Mesendoderm (in vitro differentiated cells): Measurements from ENCODE around the gene MYT1.

ENCODE experiments used
- DNase-seq: peaks from one replicate; pipeline ENCODE4 v3.0.0; 2013
- H2AK5ac ChIP-seq: 2 replicates; pipeline ENCODE4 v1.6.1; 2013; ENCODE audit warnings: low read length, inconsistent platforms
- H2BK120ac ChIP-seq: 2 replicates; pipeline ENCODE4 v1.6.1; 2013; ENCODE audit warnings: low read depth, mild to moderate bottlenecking, low read length, moderate library complexity, mixed read lengths
- H2BK15ac ChIP-seq: replicated peaks from 2 replicates; pipeline ENCODE4 v1.6.1; 2013; ENCODE audit warnings: low read depth, mild to moderate bottlenecking, moderate library complexity
- H2BK5ac ChIP-seq: 2 replicates; pipeline ENCODE4 v1.6.1; 2013; ENCODE audit warnings: low read length, inconsistent platforms
- H3K18ac ChIP-seq: 2 replicates; pipeline ENCODE4 v1.6.1; 2013; ENCODE audit warnings: mild to moderate bottlenecking, low read length, mixed read lengths
- H3K23ac ChIP-seq: one replicate; pipeline ENCODE4 v1.6.1; 2013; ENCODE audit warnings: low read length
- H3K27ac ChIP-seq: 2 replicates; pipeline ENCODE4 v1.5.1; 2013; ENCODE audit warnings: low read depth, mild to moderate bottlenecking, inconsistent platforms, low read length, moderate library complexity
- H3K27me3 ChIP-seq: 2 replicates; pipeline ENCODE4 v1.6.1; 2013; ENCODE audit warnings: low read length, control low read depth, mild to moderate bottlenecking, inconsistent platforms; ENCODE audit not compliant: insufficient read depth, poor library complexity
- H3K36me3 ChIP-seq: 2 replicates; pipeline ENCODE4 v1.6.1; 2013; ENCODE audit warnings: low read length, inconsistent platforms; ENCODE audit not compliant: control insufficient read depth, insufficient read depth
- H3K4ac ChIP-seq: one replicate; pipeline ENCODE4 v1.6.1; 2013; ENCODE audit warnings: low read depth, mild to moderate bottlenecking, low read length, moderate library complexity
- H3K4me1 ChIP-seq: 2 replicates; pipeline ENCODE4 v1.6.1; 2013; ENCODE audit warnings: low read depth, low read length, inconsistent platforms; ENCODE audit not compliant: control insufficient read depth
- H3K4me2 ChIP-seq: 2 replicates; pipeline ENCODE4 v1.6.1; 2013; ENCODE audit warnings: low read length
- H3K4me3 ChIP-seq: 2 replicates; pipeline ENCODE4 v1.5.1; 2013; ENCODE audit warnings: mild to moderate bottlenecking, low read length
- H3K56ac ChIP-seq: one replicate; pipeline ENCODE4 v1.6.1; 2013; ENCODE audit warnings: low read length
- H3K79me1 ChIP-seq: 2 replicates; pipeline ENCODE4 v1.6.1; 2013; ENCODE audit warnings: low read length, inconsistent platforms
- H3K79me2 ChIP-seq: 2 replicates; pipeline ENCODE4 v1.6.1; 2013; ENCODE audit warnings: mild to moderate bottlenecking, low read length; ENCODE audit not compliant: control insufficient read depth, insufficient read depth
- H3K9ac ChIP-seq: 2 replicates; pipeline ENCODE4 v1.6.1; 2013; ENCODE audit warnings: low read length, inconsistent platforms
- H4K5ac ChIP-seq: one replicate; pipeline ENCODE4 v1.6.1; 2013; ENCODE audit warnings: low read length
- H4K8ac ChIP-seq: one replicate; pipeline ENCODE4 v1.6.1; 2013; ENCODE audit warnings: low read depth, mild to moderate bottlenecking, control low read depth, low read length, moderate library complexity
- WGBS: extraction: QIAGEN DNeasy Blood & Tissue Kit; methylation state at CpG from one replicate; pipeline ENCODE4 v1.1.7; 2013; ENCODE audit warnings: low lambda C conversion rate, missing lambda C conversion rate; ENCODE audit not compliant: insufficient coverage; ENCODE audit errors: extremely low coverage; 5-methylcytosine and 5-hydroxymethylcytosine counted together

The MYT1 gene

DNA sequence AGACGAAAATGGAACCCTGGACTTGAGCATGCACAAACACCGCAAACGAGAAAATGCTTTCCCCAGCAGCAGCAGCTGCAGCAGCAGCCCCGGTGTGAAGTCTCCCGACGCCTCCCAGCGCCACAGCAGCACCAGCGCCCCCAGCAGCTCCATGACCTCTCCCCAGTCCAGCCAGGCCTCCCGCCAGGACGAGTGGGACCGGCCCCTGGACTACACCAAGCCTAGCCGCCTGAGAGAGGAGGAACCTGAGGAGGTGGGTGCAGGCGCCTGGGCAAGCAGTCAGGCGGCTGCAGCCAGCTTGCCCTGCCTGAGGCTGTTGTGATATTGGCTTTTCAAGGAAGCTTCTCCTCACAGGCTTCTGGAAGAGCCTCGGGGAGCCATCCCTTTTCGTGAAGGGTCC, 55.5 kb downstream of the MYT1 start:
- Histone ChIP-seq H3K79me1 (no peaks in the 10 kb centered on the region), H3K18ac (no peak overlapping the region), H2BK15ac (no peak overlapping the region), H3K79me2 (no peaks in the 10 kb centered on the region), H4K8ac (no peak overlapping the region), H3K27me3 (no peaks in the 10 kb centered on the region), H4K5ac (no peak overlapping the region), H2AK5ac (no peak overlapping the region), H3K4me3 (no peak overlapping the region), H3K9ac (no peak overlapping the region), H3K23ac (no peak overlapping the region), H3K4me2 (no peak overlapping the region), H2BK120ac (no peak overlapping the region), H2BK5ac (no peak overlapping the region), H3K27ac (no peak overlapping the region), H3K36me3 (no peaks in the 10 kb centered on the region), H3K4ac (no peak overlapping the region), H3K4me1 (peaks cover 2% of the 10 kb centered on the region), H3K56ac (no peak overlapping the region)
- no peak for DNase-seq
- WGBS, result no CpG with 5 or more reads among the region's 16 CpGs

DNA sequence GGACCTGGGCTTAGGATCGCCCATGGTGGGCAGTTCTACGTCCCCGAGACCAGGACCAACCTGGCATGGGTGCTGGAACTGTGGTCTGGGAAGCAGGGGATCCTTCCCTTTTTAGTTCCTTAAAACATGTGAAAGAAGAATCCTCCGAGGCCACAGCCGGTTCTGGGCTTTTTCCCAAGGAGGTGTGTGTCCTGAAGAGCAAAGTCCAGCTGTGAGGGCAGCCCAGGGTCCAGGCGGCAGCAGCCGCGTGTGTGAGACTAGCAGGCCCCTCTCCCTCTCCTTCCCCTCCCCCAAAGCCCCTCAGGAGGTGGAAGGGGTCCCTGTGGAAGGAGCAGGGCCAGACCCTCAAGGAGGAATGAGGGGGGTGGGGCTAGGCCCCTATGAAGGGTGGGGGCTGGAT, 56.2 kb downstream of the MYT1 start:
- DNase-seq, result no peak
- no peak overlapping the region for H3K4me2 ChIP-seq
- H3K18ac ChIP-seq, result no peak overlapping the region
- H3K79me1 ChIP-seq, result no peaks in the 10 kb centered on the region
- H2BK120ac ChIP-seq, result no peak overlapping the region
- H2BK5ac ChIP-seq, result no peak overlapping the region
- H3K4me3 ChIP-seq, result no peak overlapping the region
- no CpG with 5 or more reads among the region's 8 CpGs for WGBS
- H3K56ac ChIP-seq, result no peak overlapping the region
- no peak overlapping the region for H2AK5ac ChIP-seq
- H3K27me3 ChIP-seq, result no peaks in the 10 kb centered on the region
- H3K9ac ChIP-seq, result no peak overlapping the region
- no peaks in the 10 kb centered on the region for H3K79me2 ChIP-seq
- no peak overlapping the region for H3K4ac ChIP-seq
- H4K8ac ChIP-seq, result no peak overlapping the region
- peaks cover 2% of the 10 kb centered on the region for H3K4me1 ChIP-seq
- H3K27ac ChIP-seq, result no peak overlapping the region
- H3K23ac ChIP-seq, result no peak overlapping the region
- no peaks in the 10 kb centered on the region for H3K36me3 ChIP-seq
- H2BK15ac ChIP-seq, result no peak overlapping the region
- no peak overlapping the region for H4K5ac ChIP-seq

DNA sequence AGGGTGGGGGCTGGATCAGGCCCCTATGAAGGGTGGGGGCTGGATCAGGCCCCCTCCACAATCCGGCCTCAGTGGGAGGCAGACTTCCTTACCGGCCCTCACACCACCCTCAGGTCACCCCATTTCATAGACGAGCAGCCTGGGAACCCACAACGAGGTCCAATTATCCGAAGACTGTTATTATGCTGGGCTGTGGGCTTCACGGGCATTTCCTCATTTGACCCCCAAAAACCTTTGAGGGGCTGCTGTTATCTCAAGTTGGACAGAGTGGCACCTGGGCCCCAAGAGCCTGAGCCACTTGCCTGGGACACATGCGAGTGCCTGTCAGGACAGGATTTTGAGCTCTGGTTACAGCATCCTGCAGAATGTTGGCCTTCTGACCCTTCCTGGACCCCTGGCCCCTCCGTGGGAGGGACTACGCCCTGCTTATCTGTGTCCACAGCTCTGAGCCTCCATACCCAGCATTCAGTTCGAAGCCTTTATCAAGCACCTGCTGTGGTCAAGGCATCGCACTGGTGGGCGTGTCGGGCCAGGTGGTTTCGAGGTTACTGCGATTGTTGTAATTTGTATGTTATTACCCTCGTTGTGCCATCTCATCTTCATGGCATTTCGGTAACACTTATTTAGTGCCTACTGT, 56.8 kb downstream of the MYT1 start:
- no peak overlapping the region for H4K8ac ChIP-seq
- H3K4me3 ChIP-seq, result no peak overlapping the region
- no peaks in the 10 kb centered on the region for H3K36me3 ChIP-seq
- no peak overlapping the region for H2BK15ac ChIP-seq
- no peak overlapping the region for H3K27ac ChIP-seq
- no peaks in the 10 kb centered on the region for H3K79me1 ChIP-seq
- no peaks in the 10 kb centered on the region for H3K79me2 ChIP-seq
- H3K4me1 ChIP-seq, result peaks cover 2% of the 10 kb centered on the region
- no peak overlapping the region for H3K18ac ChIP-seq
- no peaks in the 10 kb centered on the region for H3K27me3 ChIP-seq
- no CpG with 5 or more reads among the region's 17 CpGs for WGBS
- H3K9ac ChIP-seq, result no peak overlapping the region
- H2BK120ac ChIP-seq, result no peak overlapping the region
- no peak overlapping the region for H2AK5ac ChIP-seq
- no peak overlapping the region for H3K56ac ChIP-seq
- no peak overlapping the region for H4K5ac ChIP-seq
- H3K4me2 ChIP-seq, result no peak overlapping the region
- no peak overlapping the region for H3K23ac ChIP-seq
- no peak overlapping the region for H2BK5ac ChIP-seq
- no peak overlapping the region for H3K4ac ChIP-seq
- no peak for DNase-seq

DNA sequence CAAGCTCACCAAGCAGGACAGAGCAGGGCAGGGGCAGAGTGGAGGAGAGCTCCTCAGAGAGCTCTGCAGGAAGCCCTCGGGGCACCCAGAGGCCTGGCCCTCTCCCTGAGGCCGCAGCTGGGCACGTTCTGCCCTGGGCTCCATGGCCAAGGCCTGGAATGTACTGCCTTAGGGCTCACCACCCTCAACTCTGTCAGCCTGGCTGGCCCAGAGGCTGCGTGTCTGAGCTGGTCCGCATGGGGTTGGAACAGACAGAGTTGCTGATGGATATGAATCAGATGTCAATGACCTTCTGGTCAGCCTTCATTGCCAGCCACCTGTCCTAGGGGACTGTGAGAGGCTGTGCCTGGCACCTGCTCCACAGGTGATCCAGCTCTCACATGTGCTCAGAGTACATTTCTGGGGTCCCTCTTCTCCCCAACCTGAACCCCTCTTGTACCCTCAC, 58.1 kb downstream of the MYT1 start:
- no peak overlapping the region for H2BK5ac ChIP-seq
- no peak overlapping the region for H2BK120ac ChIP-seq
- H3K27me3 ChIP-seq, result no peaks in the 10 kb centered on the region
- no peak overlapping the region for H3K18ac ChIP-seq
- WGBS, result no CpG with 5 or more reads among the region's 5 CpGs
- H3K4ac ChIP-seq, result no peak overlapping the region
- no peak overlapping the region for H3K56ac ChIP-seq
- no peak overlapping the region for H3K9ac ChIP-seq
- H3K27ac ChIP-seq, result no peak overlapping the region
- no peak overlapping the region for H2BK15ac ChIP-seq
- no peak overlapping the region for H3K23ac ChIP-seq
- H2AK5ac ChIP-seq, result no peak overlapping the region
- no peak overlapping the region for H3K4me3 ChIP-seq
- no peaks in the 10 kb centered on the region for H3K36me3 ChIP-seq
- H3K4me1 ChIP-seq, result peaks cover 2% of the 10 kb centered on the region
- H4K5ac ChIP-seq, result no peak overlapping the region
- H3K79me2 ChIP-seq, result no peaks in the 10 kb centered on the region
- no peak for DNase-seq
- no peak overlapping the region for H3K4me2 ChIP-seq
- H3K79me1 ChIP-seq, result no peaks in the 10 kb centered on the region
- no peak overlapping the region for H4K8ac ChIP-seq

DNA sequence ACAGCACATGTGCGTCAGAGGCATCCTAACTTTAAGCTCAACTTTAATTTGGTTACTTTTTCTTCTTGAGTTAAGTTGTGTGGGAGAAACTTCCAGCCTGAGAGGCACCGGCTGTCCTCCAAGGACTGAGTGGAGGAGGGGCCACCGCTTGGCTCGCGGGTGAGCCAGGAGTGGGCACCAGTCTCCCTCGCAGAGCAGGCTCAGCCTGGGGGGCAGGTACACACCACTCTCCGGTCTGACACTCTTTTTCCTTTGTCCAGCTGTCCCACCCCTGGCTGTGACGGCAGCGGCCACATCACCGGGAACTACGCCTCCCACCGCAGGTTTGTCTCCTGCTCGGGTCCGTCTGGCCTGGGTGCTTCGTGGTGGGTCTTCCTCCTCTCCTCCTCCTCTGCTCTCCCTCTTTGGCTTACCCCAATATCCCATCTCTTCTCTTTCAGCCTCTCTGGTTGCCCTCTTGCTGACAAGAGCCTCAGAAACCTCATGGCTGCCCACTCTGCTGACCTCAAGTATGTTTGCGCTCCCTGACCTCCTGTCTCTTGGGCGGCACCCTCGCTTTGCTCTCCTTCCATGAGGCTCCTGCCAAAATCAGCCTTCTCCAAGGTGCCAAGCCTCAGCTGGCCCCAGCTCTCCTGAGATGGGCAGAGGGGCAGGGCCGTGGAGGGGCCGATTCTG, 58.7 kb downstream of the MYT1 start:
- peaks cover 2% of the 10 kb centered on the region for H3K4me1 ChIP-seq
- no peak overlapping the region for H2AK5ac ChIP-seq
- no peak overlapping the region for H4K8ac ChIP-seq
- H3K4me3 ChIP-seq, result no peak overlapping the region
- H3K18ac ChIP-seq, result no peak overlapping the region
- no peak overlapping the region for H3K56ac ChIP-seq
- no peak overlapping the region for H2BK15ac ChIP-seq
- H3K23ac ChIP-seq, result no peak overlapping the region
- H3K4me2 ChIP-seq, result no peak overlapping the region
- no peaks in the 10 kb centered on the region for H3K79me2 ChIP-seq
- no peaks in the 10 kb centered on the region for H3K27me3 ChIP-seq
- H2BK120ac ChIP-seq, result no peak overlapping the region
- H3K79me1 ChIP-seq, result no peaks in the 10 kb centered on the region
- no peak overlapping the region for H3K9ac ChIP-seq
- no peak for DNase-seq
- no peak overlapping the region for H4K5ac ChIP-seq
- no peaks in the 10 kb centered on the region for H3K36me3 ChIP-seq
- no peak overlapping the region for H3K27ac ChIP-seq
- no peak overlapping the region for H3K4ac ChIP-seq
- no CpG with 5 or more reads among the region's 20 CpGs for WGBS
- no peak overlapping the region for H2BK5ac ChIP-seq
